Sigmoid colon (tissue), 4 donors: ENCODE results near the gene NR3C2.

Source experiments
- CTCF ChIP-seq, 4 experiments: fragments of 450-650 bp in 3 of 4; fragments of 200-600 bp in 1 of 4; IDR thresholded peaks; one replicate each; pipeline ENCODE4 v1.5.1; 2016 to 2019; ENCODE audit warnings: antibody characterized with exemption in 4 of 4, mild to moderate bottlenecking in 3 of 4, moderate library complexity in 2 of 4
- EP300 ChIP-seq, 4 donors: sonication (generic); formaldehyde crosslinking; IDR thresholded peaks; one replicate each; pipeline ENCODE4 v1.6.1; 2017; ENCODE audit warnings: antibody characterized with exemption in 4 of 4
- POLR2A ChIP-seq, 2 donors: fragments of 450-650 bp; IDR thresholded peaks; one replicate each; pipeline ENCODE4 v1.6.1; 2016; ENCODE audit warnings: antibody characterized with exemption in 2 of 2, mild to moderate bottlenecking in 2 of 2, moderate library complexity in 2 of 2
- POLR2AphosphoS5 ChIP-seq, 4 donors: sonication (generic); formaldehyde crosslinking; IDR thresholded peaks; one replicate each; pipeline ENCODE4 v1.6.1; 2017; ENCODE audit warnings: antibody characterized with exemption in 4 of 4

GRCh38 chr4:148288448-148288847 is 153.8 kb downstream of the NR3C2 start:
- TF ChIP-seq CTCF (IDR thresholded peaks at IDR 0.05) (no peak), POLR2AphosphoS5 (IDR thresholded peaks at IDR 0.05) (no peak), POLR2A (IDR thresholded peaks at IDR 0.05) (no peak), EP300 (IDR thresholded peaks at IDR 0.05) (no peak)
